GM11168 (cell line): ENCODE measurements around the gene PSMA6.
"Not testable (repeated sequence)": the region's sequence is repeated elsewhere in the genome, so short reads cannot be mapped to it uniquely, and the experiment has no call there.

Experiments used
- in situ Hi-C: fragments of 300-500 bp; cut with MboI; formaldehyde crosslinking; loops from one replicate; pipeline ENCODE4 v1.12.0; 2022; ENCODE audit warnings: low sequenced_read_pairs; ENCODE audit not compliant: unreplicated experiment

PSMA6 gene

GRCh38 chr14:35292051-35292769 is at the start of gene PSMA6:
TSS of gene PSMA6 (plus strand) at chr14:35292382. CDS start at chr14:35292477, 95 bp downstream.
- in situ Hi-C loops: no loop called here

- in situ Hi-C loops: no loop called here
Observed at GRCh38 chr14:35242599-35243311, 49.4 kb upstream of the PSMA6 start.

- in situ Hi-C loops: no loop called here
Observed at GRCh38 chr14:35243956-35244355, 48.2 kb upstream of the PSMA6 start.

- in situ Hi-C loops: no loop called here
Observed at GRCh38 chr14:35244542-35244941, 47.6 kb upstream of the PSMA6 start.

- in situ Hi-C loops: no loop called here
Observed at GRCh38 chr14:35245051-35245450, 47.1 kb upstream of the PSMA6 start.

GRCh38 chr14:35247777-35248475 is 44.3 kb upstream of the PSMA6 start:
- in situ Hi-C loops: no loop called here

- in situ Hi-C loops: no loop called here
Observed at GRCh38 chr14:35248476-35248788, 43.8 kb upstream of the PSMA6 start.

- in situ Hi-C loops: no loop called here
Observed at GRCh38 chr14:35250319-35250718, 41.9 kb upstream of the PSMA6 start.

- in situ Hi-C loops: no loop called here
Observed at GRCh38 chr14:35252451-35252868, 39.7 kb upstream of the PSMA6 start.

GRCh38 chr14:35253056-35253455 is 39.1 kb upstream of the PSMA6 start:
- in situ Hi-C loops: not testable (repeated sequence)

- in situ Hi-C loops: not testable (repeated sequence)
Observed at GRCh38 chr14:35254034-35254622, 38.1 kb upstream of the PSMA6 start.

- in situ Hi-C loops: no loop called here
Observed at GRCh38 chr14:35254736-35255135, 37.4 kb upstream of the PSMA6 start.

- in situ Hi-C loops: no loop called here
Observed at GRCh38 chr14:35255711-35256110, 36.5 kb upstream of the PSMA6 start.

GRCh38 chr14:35257809-35258208 is 34.4 kb upstream of the PSMA6 start:
- in situ Hi-C loops: no loop called here

- in situ Hi-C loops: no loop called here
Observed at GRCh38 chr14:35258420-35258819, 33.8 kb upstream of the PSMA6 start.

GRCh38 chr14:35261774-35262173 is 30.4 kb upstream of the PSMA6 start:
- in situ Hi-C loops: no loop called here

- in situ Hi-C loops: no loop called here
Observed at GRCh38 chr14:35262436-35262835, 29.7 kb upstream of the PSMA6 start.

GRCh38 chr14:35268946-35269345 is 23.2 kb upstream of the PSMA6 start:
- in situ Hi-C loops: no loop called here

GRCh38 chr14:35274805-35275204 is 17.4 kb upstream of the PSMA6 start:
- in situ Hi-C loops: no loop called here

GRCh38 chr14:35277179-35277578 is 15.0 kb upstream of the PSMA6 start:
- in situ Hi-C loops: no loop called here

- in situ Hi-C loops: no loop called here
Observed at GRCh38 chr14:35279369-35279768, 12.8 kb upstream of the PSMA6 start.
